Islet precursor cell (in vitro differentiated cells): ENCODE results near the gene OR2H2.

Source experiments
- DNase-seq: peaks from one replicate; pipeline ENCODE4 v3.0.0-alpha.2; 2018

OR2H2 gene

DNA sequence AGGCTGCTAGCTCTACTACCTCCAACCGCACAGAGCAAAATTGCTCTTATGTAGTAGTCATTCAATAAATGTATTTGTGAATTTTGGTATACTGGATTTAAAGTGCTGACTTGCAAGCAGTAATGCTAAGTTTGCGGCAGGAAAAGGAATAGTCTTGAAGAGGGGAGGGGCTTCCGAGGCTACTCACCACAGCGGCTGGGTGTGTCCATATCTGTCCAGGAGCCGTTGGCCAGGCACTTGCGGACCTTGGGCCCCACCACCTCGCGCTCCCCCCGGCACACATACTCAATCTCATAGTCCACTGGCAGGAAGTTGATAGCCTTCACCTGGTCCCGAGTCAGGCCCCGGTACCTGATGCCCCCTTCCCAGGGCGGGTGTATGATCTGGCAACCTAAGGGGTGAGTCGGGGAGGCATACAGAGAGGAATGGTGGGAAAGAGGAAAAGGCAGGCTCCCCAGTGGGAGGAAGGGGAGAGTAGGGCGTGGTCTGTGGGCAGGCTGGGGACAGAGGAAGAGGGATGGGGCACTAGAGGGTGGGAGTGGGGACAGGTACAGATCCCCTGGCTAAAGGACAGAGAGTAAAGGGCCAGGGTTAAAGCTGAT lies 46.4 kb downstream of the OR2H2 start:
- DNase-seq, result peak; percentile 83

GRCh38 chr6:29631860-29632731 lies 47.2 kb downstream of the OR2H2 start:
- DNase-seq, result peak; percentile 80

DNA sequence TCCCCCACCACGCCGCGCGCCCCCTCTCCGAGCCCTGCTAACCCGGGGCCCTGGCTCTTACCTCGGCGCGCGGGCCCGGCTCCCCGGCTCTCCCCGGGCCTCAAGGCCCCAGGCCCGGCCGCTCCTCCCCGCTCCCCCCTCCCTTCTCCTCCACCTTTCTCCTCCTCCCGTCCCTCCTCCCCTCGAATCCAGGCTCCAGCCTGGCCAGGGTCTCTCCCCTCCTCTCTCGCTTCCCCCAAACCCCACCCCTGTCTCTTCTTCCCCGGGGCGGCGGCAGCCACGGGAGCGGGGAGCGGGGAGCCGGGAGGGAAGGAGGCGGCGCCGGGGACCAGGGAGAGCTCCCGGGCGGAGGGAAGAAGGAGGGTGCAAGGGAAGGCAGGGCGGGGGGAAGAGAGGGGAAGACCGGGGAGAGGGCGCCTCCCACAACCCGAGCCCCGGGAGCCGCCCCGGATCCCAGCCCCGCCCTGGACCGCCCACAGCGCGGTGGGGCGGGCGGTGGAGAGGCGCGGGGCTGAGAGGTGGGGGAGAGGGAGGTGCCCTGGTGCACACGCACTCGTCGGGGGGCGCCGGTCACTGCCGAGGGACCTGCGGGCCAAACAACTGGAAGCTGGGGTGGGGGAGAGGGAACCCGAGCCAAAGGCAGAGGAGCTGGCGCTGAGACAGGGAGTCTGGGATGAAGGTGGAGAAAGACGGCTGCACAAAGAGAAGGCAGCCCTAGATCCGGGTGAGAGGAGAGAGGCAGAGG lies 48.0 kb downstream of the OR2H2 start, which contains the start of gene GABBR1:
Gene GABBR1 (minus strand): TSS at position 395 of the 745 bp plus-strand sequence. CDS start 798 bp downstream, outside the sequence.
- peak; percentile 93 for DNase-seq

DNA sequence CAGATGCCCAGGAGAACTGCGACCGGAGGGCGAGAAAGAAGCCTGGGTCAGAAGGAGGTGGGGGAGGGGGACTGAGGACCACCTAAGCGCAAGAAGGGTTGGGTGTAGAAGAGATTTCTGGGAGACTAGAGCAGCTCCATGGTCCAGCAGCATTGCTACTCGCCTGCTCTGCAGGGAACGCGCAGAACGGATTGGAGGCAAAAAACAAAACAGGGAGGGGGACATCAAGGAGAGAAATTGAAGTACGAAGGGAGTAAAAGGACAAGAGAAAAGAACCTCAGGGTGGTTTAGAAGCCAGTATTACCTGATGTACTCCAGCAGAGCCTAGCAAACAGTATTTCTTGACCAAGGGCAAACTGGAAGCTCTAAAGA lies 48.6 kb downstream of the OR2H2 start:
- DNase-seq, result no peak

GRCh38 chr6:29637247-29637646 lies 52.3 kb downstream of the OR2H2 start:
- DNase-seq, result no peak
